HCT116 (cell line): Measurements from ENCODE around the gene EEFSEC. TPM values are rescaled to one million over a fixed set of nuclear protein-coding genes. Genes with fewer than 3 reads are reported as not detected.

Experiments used
- ATAC-seq: fragments of 200-7000 bp; cut with Tn5 transposase; 2 replicates; pipeline ENCODE4 v1.9.1; 2020; ENCODE audit warnings: mild to moderate bottlenecking, moderate library complexity
- BruUV-seq: library from RNA; stranded (reverse); fragments of 400-500 nt; replicated peaks from 2 replicates; lab custom pipeline; 2021; lab: Mats Ljungman, UMichigan
- CTCF ChIA-PET: fragments of 300-600 bp; sonication (Branson Sonifier 250); formaldehyde crosslinking; loops from one replicate; lab custom pipeline; 2021; ENCODE audit warnings: antibody characterized with exemption; lab: Charles Lee
- POLR2A ChIA-PET: fragments of 300-600, 350-600 bp; sonication (Branson Sonifier 250); formaldehyde crosslinking; loops from one replicate; lab custom pipeline; 2021; ENCODE audit warnings: antibody characterized with exemption; lab: Charles Lee
- RAD21 ChIA-PET, 2 experiments: fragments of 300-600 bp; sonication (Branson Sonifier 250); formaldehyde crosslinking; loops; one replicate each; lab custom pipeline; 2023; ENCODE audit warnings: low total read pairs in 2 of 2; ENCODE audit not compliant: uncharacterized antibody in 2 of 2, unreplicated experiment in 2 of 2, low non-redundant PET in 1 of 2; lab: Charles Lee
- DNase-seq: peaks from one replicate; pipeline ENCODE4 v3.0.0-alpha.2; 2010; ENCODE audit warnings: low read depth, low spot score
- H2AFZ ChIP-seq: fragments of 200-600 bp; shearing (Covaris generic), sonication (generic); 2 replicates; pipeline ENCODE4 v1.6.1; 2017; ENCODE audit warnings: low read depth, mixed run types, mixed read lengths, antibody characterized with exemption, low read length; ENCODE audit not compliant: poor library complexity, severe bottlenecking
- H3K27ac ChIP-seq: 2 replicates; pipeline ENCODE4 v1.5.1; 2012; ENCODE audit warnings: low read depth, low read length
- H3K27me3 ChIP-seq: fragments of 200-600 bp; sonication (generic); 2 replicates; pipeline ENCODE4 v1.6.1; 2016; ENCODE audit warnings: mixed run types, low read length, mixed read lengths; ENCODE audit not compliant: insufficient read depth
- H3K36me3 ChIP-seq, 2 experiments: fragments of 200-500 bp in 1 of 2; fragments of 200-600 bp in 1 of 2; sonication (Bioruptor generic) in 1 of 2; sonication (generic) in 1 of 2; 2 replicates each; pipeline versions ENCODE4 v1.5.1 to v1.6.1; 2014 to 2016; ENCODE audit warnings: low read length in 2 of 2, inconsistent platforms in 1 of 2, mixed read lengths in 1 of 2, mixed run types in 1 of 2; ENCODE audit not compliant: insufficient read depth in 2 of 2, control insufficient read depth in 1 of 2
- H3K4me1 ChIP-seq, 2 experiments: fragments of 200-600 bp in 1 of 2; sonication (generic) in 1 of 2; 2 replicates each; pipeline versions ENCODE4 v1.5.1 to v1.6.1; 2012 to 2017; ENCODE audit warnings: low read length in 2 of 2, inconsistent platforms in 1 of 2, mild to moderate bottlenecking in 1 of 2, mixed read lengths in 1 of 2, mixed run types in 1 of 2, moderate library complexity in 1 of 2; ENCODE audit not compliant: insufficient read depth in 2 of 2, control insufficient read depth in 1 of 2
- H3K4me2 ChIP-seq: fragments of 200-600 bp; sonication (generic); 2 replicates; pipeline ENCODE4 v1.6.1; 2017; ENCODE audit warnings: mixed run types, low read length, mixed read lengths
- H3K4me3 ChIP-seq, 2 experiments: fragments of 200-600 bp in 1 of 2; sonication (generic) in 1 of 2; replicated peaks in 1 of 2; 2 replicates each; pipeline ENCODE4 v1.5.1; 2011 to 2016; ENCODE audit warnings: low read length in 2 of 2, control low read depth in 1 of 2, low read depth in 1 of 2, mild to moderate bottlenecking in 1 of 2, mixed read lengths in 1 of 2, mixed run types in 1 of 2
- H3K79me2 ChIP-seq: fragments of 200-600 bp; sonication (generic); 2 replicates; pipeline ENCODE4 v1.6.1; 2017; ENCODE audit warnings: mild to moderate bottlenecking, mixed run types, low read length, moderate library complexity, mixed read lengths; ENCODE audit not compliant: insufficient read depth
- H3K9ac ChIP-seq: fragments of 200-600 bp; sonication (generic); 2 replicates; pipeline ENCODE4 v1.6.1; 2016; ENCODE audit warnings: low read length, mixed read lengths
- H3K9me2 ChIP-seq: fragments of 200-600 bp; sonication (generic), shearing (Covaris generic); 2 replicates; pipeline ENCODE4 v1.6.1; 2017; ENCODE audit warnings: mixed run types, mild to moderate bottlenecking, moderate library complexity; ENCODE audit not compliant: insufficient read depth
- H3K9me3 ChIP-seq, 2 experiments: fragments of 200-500 bp in 1 of 2; fragments of 200-600 bp in 1 of 2; sonication (Bioruptor generic) in 1 of 2; sonication (generic) in 1 of 2; 2 replicates each; pipeline ENCODE4 v1.6.1; 2014 to 2017; ENCODE audit warnings: low read length in 2 of 2, mixed read lengths in 2 of 2, inconsistent platforms in 1 of 2, low read depth in 1 of 2, mild to moderate bottlenecking in 1 of 2, mixed run types in 1 of 2, moderate library complexity in 1 of 2; ENCODE audit not compliant: control insufficient read depth in 1 of 2, insufficient read depth in 1 of 2
- H4K20me1 ChIP-seq: fragments of 200-600 bp; sonication (generic), shearing (Covaris generic); 2 replicates; pipeline ENCODE4 v1.6.1; 2017; ENCODE audit warnings: mixed run types, mild to moderate bottlenecking, moderate library complexity; ENCODE audit not compliant: insufficient read depth
- CEBPB ChIP-seq: IDR thresholded peaks from 2 replicates; pipeline ENCODE4 v1.6.1; 2012; ENCODE audit warnings: low read depth
- EGR1 ChIP-seq: IDR thresholded peaks from 2 replicates; pipeline ENCODE4 v1.6.1; 2012; ENCODE audit warnings: low read depth
- ELF1 ChIP-seq: IDR thresholded peaks from 2 replicates; pipeline ENCODE4 v1.6.1; 2012; ENCODE audit warnings: low read depth, borderline replicate concordance
- EZH2 ChIP-seq: fragments of 200-600 bp; sonication (generic); IDR thresholded peaks from 2 replicates; pipeline ENCODE4 v1.6.1; 2017; ENCODE audit warnings: antibody characterized with exemption, mixed run types
- FOSL1 ChIP-seq: IDR thresholded peaks from 2 replicates; pipeline ENCODE4 v1.6.1; 2012; ENCODE audit warnings: low read depth
- JUND ChIP-seq: IDR thresholded peaks from 2 replicates; pipeline ENCODE4 v1.6.1; 2012
- POLR2A ChIP-seq: IDR thresholded peaks from 2 replicates; pipeline ENCODE4 v1.7.0; 2011; ENCODE audit warnings: borderline replicate concordance; ENCODE audit not compliant: insufficient read depth, insufficient read length; ENCODE audit errors: extremely low read depth
- POLR2AphosphoS5 ChIP-seq: IDR thresholded peaks from 2 replicates; pipeline ENCODE4 v1.6.1; 2011; ENCODE audit warnings: mild to moderate bottlenecking, low read depth, low read length, moderate library complexity
- RAD21 ChIP-seq: IDR thresholded peaks from 2 replicates; pipeline ENCODE4 v1.6.1; 2012; ENCODE audit warnings: low read depth, mild to moderate bottlenecking
- SIN3A ChIP-seq: IDR thresholded peaks from 2 replicates; pipeline ENCODE4 v1.6.1; 2012; ENCODE audit warnings: low read depth
- SP1 ChIP-seq: IDR thresholded peaks from 2 replicates; pipeline ENCODE4 v1.6.1; 2012; ENCODE audit warnings: low read depth
- SRF ChIP-seq: IDR thresholded peaks from 2 replicates; pipeline ENCODE4 v1.6.1; 2012; ENCODE audit warnings: low read depth
- YY1 ChIP-seq: IDR thresholded peaks from 2 replicates; pipeline ENCODE4 v1.6.1; 2011; ENCODE audit warnings: low read length, low read depth, moderate library complexity, mild to moderate bottlenecking; ENCODE audit not compliant: insufficient replicate concordance; ENCODE audit errors: extremely low read depth
- ZNF274 ChIP-seq: fragments of 200-500 bp; sonication (Bioruptor generic); IDR thresholded peaks from 2 replicates; pipeline ENCODE4 v1.6.1; 2014; ENCODE audit warnings: mild to moderate bottlenecking, low read depth, low read length, inconsistent platforms
- intact Hi-C: fragments of 100-400 bp; cut with micrococcal nuclease; formaldehyde crosslinking; loops from 2 replicates; pipeline ENCODE4 v1.10.0; 2022
- total RNA-seq: library from RNA; stranded (reverse); gene quantifications from one replicate; pipeline ENCODE4 v1.2.1, GENCODE V29; 2021; ENCODE audit not compliant: unreplicated experiment
- TF ChIP-seq, protein P1 (sequence below), 3 experiments: fragments of 200-600 bp in 1 of 3; sonication (generic) in 1 of 3; IDR thresholded peaks in 2 of 3; conservative IDR thresholded peaks in 1 of 3; 2 replicates each; pipeline ENCODE4 v1.5.1; 2012 to 2017; ENCODE audit warnings: low read depth in 2 of 3, low read length in 2 of 3, antibody characterized with exemption in 1 of 3, borderline replicate concordance in 1 of 3, control low read depth in 1 of 3, mild to moderate bottlenecking in 1 of 3, mixed read lengths in 1 of 3, mixed run types in 1 of 3, moderate library complexity in 1 of 3; ENCODE audit not compliant: insufficient read depth in 1 of 3
- TF ChIP-seq, protein P2 (sequence below): IDR thresholded peaks from 2 replicates; pipeline ENCODE4 v1.6.1; 2012; ENCODE audit warnings: low read depth
- TF ChIP-seq, protein P3 (sequence below): IDR thresholded peaks from 2 replicates; pipeline ENCODE4 v1.6.1; 2011; ENCODE audit warnings: mild to moderate bottlenecking, low read length, moderate library complexity; ENCODE audit not compliant: insufficient replicate concordance; ENCODE audit errors: extremely low read depth
- TF ChIP-seq, protein P4 (sequence below): IDR thresholded peaks from 2 replicates; pipeline ENCODE4 v1.6.1; 2012

The EEFSEC gene
- total RNA-seq, 1 experiment from 2014 or later, result 16.1 TPM

DNA sequence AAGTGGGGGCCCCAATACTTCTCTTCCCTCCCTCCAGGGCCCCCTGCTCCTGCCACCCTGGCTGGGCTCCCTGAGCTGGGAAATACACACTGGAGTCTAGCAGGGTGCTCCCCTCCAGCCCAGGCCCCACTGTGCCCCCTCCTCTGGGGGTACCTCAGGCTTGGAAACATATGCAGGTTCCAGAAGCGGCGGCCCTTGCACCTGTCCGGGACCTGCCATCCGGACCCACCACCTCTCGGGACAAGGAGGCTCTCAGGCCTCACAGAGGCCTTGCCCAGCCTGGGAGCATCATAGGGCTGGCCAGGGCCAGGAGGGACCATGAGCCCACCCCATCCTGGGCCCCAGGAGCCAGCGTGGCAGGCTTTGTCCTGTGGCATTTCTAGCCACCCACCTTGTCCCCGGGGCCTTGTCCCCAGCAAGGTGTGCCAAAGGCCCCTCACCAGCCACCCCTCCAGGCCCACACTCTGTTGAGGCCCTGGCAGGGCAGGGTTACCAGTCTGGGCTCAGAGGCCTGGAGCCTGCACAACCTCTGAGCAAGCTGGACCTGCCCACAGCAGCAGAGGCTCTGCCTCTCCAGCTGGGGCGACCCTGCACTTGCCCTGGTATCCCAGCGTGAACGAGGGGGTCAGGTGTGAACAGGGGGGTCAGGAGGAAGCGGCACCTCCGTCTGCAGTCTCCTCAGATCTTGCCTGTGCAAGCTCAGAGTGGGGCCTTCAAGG, 267.6 kb downstream of the EEFSEC start (continued):
- TF ChIP-seq, protein P1, sequence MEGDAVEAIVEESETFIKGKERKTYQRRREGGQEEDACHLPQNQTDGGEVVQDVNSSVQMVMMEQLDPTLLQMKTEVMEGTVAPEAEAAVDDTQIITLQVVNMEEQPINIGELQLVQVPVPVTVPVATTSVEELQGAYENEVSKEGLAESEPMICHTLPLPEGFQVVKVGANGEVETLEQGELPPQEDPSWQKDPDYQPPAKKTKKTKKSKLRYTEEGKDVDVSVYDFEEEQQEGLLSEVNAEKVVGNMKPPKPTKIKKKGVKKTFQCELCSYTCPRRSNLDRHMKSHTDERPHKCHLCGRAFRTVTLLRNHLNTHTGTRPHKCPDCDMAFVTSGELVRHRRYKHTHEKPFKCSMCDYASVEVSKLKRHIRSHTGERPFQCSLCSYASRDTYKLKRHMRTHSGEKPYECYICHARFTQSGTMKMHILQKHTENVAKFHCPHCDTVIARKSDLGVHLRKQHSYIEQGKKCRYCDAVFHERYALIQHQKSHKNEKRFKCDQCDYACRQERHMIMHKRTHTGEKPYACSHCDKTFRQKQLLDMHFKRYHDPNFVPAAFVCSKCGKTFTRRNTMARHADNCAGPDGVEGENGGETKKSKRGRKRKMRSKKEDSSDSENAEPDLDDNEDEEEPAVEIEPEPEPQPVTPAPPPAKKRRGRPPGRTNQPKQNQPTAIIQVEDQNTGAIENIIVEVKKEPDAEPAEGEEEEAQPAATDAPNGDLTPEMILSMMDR (IDR thresholded peaks at IDR 0.05 in 2 of 3, conservative IDR thresholded peaks at IDR 0.05 in 1 of 3; ENCODE audit: borderline replicate concordance in 1 of 3, insufficient read depth in 1 of 3, low read depth in 2 of 3, low read length in 2 of 3), result no peak
- TF ChIP-seq SIN3A, result no peak
- no peak for TF ChIP-seq SRF
- no peak for TF ChIP-seq FOSL1
- no peak for TF ChIP-seq JUND
- no peak for TF ChIP-seq POLR2AphosphoS5

DNA sequence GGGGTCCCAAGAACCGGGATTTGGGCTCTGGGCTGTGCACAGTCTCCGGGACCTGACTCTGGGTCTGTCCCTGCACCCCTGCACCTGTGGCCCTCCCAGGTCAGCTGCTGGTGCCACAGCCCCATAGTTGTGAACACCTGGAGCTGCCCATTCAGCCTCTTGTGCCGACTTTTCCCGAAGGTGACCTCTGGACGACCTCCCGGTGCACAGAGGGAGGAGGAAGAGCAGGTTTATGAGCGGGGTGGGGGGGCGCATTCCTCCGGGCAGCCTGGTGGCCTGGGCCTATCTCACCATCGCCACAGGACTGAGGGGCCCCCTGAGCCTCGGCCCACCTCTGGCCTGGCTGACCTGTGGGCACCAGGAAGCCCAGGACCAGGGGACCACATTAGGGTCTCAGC, 268.2 kb downstream of the EEFSEC start:
- CTCF ChIA-PET, result no interaction called here
- no TSS peak for BruUV-seq
- POLR2A ChIA-PET, result no interaction called here
- Histone ChIP-seq H3K9me2 (no peaks in the 10 kb centered on the region), H3K9me3 (peaks cover 0 to 11% of the 10 kb centered on the region in 2 experiments; a peak in 1 of 4 replicates), H3K27ac (peak overlapping the region; percentile 18; the same call in 1 of the 2 replicates), H3K27me3 (peaks cover 15% of the 10 kb centered on the region), H4K20me1 (no peaks in the 10 kb centered on the region; the same call in 1 of the 2 replicates), H3K79me2 (no peaks in the 10 kb centered on the region), H3K4me2 (peak overlapping the region; percentile 12; the same call in 1 of the 2 replicates), H2AFZ (no peak overlapping the region), H3K36me3 (no peaks in the 10 kb centered on the region), H3K4me3 (no peak overlapping the region), H3K9ac (no peak overlapping the region), H3K4me1 (peaks cover 53 to 77% of the 10 kb centered on the region in 2 experiments)
- DNase-seq (no peak), ATAC-seq (no peak)
- RAD21 ChIA-PET, result no interaction called here
- intact Hi-C loops, result loop anchor here (10.0 kb wide), 1 partner anchor 197 kb away; no protein-coding TSS in a partner anchor
- TF ChIP-seq RAD21, result no peak
- no peak for TF ChIP-seq EGR1
- no peak for TF ChIP-seq YY1
- no peak for TF ChIP-seq EZH2
- TF ChIP-seq SP1, result no peak
- TF ChIP-seq ZNF274, result no peak
- no peak for TF ChIP-seq ELF1
- no peak for TF ChIP-seq POLR2A
- TF ChIP-seq, protein P2, sequence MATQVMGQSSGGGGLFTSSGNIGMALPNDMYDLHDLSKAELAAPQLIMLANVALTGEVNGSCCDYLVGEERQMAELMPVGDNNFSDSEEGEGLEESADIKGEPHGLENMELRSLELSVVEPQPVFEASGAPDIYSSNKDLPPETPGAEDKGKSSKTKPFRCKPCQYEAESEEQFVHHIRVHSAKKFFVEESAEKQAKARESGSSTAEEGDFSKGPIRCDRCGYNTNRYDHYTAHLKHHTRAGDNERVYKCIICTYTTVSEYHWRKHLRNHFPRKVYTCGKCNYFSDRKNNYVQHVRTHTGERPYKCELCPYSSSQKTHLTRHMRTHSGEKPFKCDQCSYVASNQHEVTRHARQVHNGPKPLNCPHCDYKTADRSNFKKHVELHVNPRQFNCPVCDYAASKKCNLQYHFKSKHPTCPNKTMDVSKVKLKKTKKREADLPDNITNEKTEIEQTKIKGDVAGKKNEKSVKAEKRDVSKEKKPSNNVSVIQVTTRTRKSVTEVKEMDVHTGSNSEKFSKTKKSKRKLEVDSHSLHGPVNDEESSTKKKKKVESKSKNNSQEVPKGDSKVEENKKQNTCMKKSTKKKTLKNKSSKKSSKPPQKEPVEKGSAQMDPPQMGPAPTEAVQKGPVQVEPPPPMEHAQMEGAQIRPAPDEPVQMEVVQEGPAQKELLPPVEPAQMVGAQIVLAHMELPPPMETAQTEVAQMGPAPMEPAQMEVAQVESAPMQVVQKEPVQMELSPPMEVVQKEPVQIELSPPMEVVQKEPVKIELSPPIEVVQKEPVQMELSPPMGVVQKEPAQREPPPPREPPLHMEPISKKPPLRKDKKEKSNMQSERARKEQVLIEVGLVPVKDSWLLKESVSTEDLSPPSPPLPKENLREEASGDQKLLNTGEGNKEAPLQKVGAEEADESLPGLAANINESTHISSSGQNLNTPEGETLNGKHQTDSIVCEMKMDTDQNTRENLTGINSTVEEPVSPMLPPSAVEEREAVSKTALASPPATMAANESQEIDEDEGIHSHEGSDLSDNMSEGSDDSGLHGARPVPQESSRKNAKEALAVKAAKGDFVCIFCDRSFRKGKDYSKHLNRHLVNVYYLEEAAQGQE, result no peak
- TF ChIP-seq, protein P3, sequence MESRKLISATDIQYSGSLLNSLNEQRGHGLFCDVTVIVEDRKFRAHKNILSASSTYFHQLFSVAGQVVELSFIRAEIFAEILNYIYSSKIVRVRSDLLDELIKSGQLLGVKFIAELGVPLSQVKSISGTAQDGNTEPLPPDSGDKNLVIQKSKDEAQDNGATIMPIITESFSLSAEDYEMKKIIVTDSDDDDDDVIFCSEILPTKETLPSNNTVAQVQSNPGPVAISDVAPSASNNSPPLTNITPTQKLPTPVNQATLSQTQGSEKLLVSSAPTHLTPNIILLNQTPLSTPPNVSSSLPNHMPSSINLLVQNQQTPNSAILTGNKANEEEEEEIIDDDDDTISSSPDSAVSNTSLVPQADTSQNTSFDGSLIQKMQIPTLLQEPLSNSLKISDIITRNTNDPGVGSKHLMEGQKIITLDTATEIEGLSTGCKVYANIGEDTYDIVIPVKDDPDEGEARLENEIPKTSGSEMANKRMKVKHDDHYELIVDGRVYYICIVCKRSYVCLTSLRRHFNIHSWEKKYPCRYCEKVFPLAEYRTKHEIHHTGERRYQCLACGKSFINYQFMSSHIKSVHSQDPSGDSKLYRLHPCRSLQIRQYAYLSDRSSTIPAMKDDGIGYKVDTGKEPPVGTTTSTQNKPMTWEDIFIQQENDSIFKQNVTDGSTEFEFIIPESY, result no peak
- TF ChIP-seq, protein P4, sequence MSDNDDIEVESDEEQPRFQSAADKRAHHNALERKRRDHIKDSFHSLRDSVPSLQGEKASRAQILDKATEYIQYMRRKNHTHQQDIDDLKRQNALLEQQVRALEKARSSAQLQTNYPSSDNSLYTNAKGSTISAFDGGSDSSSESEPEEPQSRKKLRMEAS, result no peak
- no peak for TF ChIP-seq SIN3A
- TF ChIP-seq CEBPB, result no peak
- no peak for TF ChIP-seq JUND
- no peak for TF ChIP-seq POLR2AphosphoS5
